Esophagus squamous epithelium (tissue), 5 donors: ENCODE results near the gene SEPTIN5. TPM values are rescaled to one million over a fixed set of nuclear protein-coding genes. Genes with fewer than 3 reads are reported as not detected.

ENCODE experiments used
- DNase-seq: peaks from one replicate; lab custom pipeline; 2025; lab: John Stamatoyannopoulos, UW
- H3K27ac ChIP-seq, 4 donors: fragments of 200-600 bp; sonication (generic); one replicate each; pipeline ENCODE4 v1.5.1; 2016 to 2019; ENCODE audit warnings: mild to moderate bottlenecking in 1 of 4
- H3K27me3 ChIP-seq, 4 donors: fragments of 200-600 bp; sonication (generic); 1 replicate in 3 of 4; 2 replicates in 1 of 4; pipeline versions ENCODE4 v1.5.1 to v1.6.0; 2017 to 2021; ENCODE audit warnings: antibody characterized with exemption in 1 of 4
- H3K36me3 ChIP-seq, 3 donors: fragments of 200-600 bp; sonication (generic); one replicate each; pipeline ENCODE4 v1.5.1; 2016 to 2019
- H3K4me1 ChIP-seq, 3 donors: fragments of 200-600 bp; sonication (generic); one replicate each; pipeline ENCODE4 v1.5.1; 2017 to 2019
- H3K4me3 ChIP-seq, 4 donors: fragments of 200-600 bp; sonication (generic); 1 replicate in 3 of 4; 2 replicates in 1 of 4; pipeline ENCODE4 v1.5.1; 2016 to 2019; ENCODE audit warnings: mild to moderate bottlenecking in 2 of 4, moderate library complexity in 1 of 4
- H3K9me3 ChIP-seq, 3 donors: fragments of 200-600 bp; sonication (generic); one replicate each; pipeline ENCODE4 v1.5.1; 2016 to 2019
- POLR2A ChIP-seq, 4 donors: fragments of 450-650 bp; IDR thresholded peaks; one replicate each; pipeline ENCODE4 v1.6.1; 2017; ENCODE audit warnings: antibody characterized with exemption in 4 of 4, mild to moderate bottlenecking in 4 of 4, moderate library complexity in 3 of 4
- WGBS, 2 donors: methylation state at CpG; one replicate each; pipeline ENCODE4 v1.1.5; 2018; 5-methylcytosine and 5-hydroxymethylcytosine counted together
- intact Hi-C: fragments of 100-400 bp; cut with DNase I; formaldehyde crosslinking; loops from one replicate; pipeline ENCODE4 v1.15.0; 2022
- total RNA-seq, 4 donors: library from RNA; depleted of rRNA; stranded (reverse); fragments of >200 nt; gene quantifications; one replicate each; pipeline ENCODE4 v1.1.0, GENCODE V29; 2016
- TF ChIP-seq, protein P1 (sequence below), 6 experiments: fragments of 450-650 bp in 4 of 6; fragments of 200-600 bp in 2 of 6; sonication (generic) in 2 of 6; IDR thresholded peaks; one replicate each; pipeline ENCODE4 v1.5.1; 2016 to 2019; ENCODE audit warnings: antibody characterized with exemption in 6 of 6, mild to moderate bottlenecking in 4 of 6, moderate library complexity in 4 of 6
- donor health status: DM: yes; HTN: yes; CAD: no.

The SEPTIN5 gene
- total RNA-seq, 4 donors from 2014 or later: 19.8 to 69.7 (median 36.3) TPM

DNA sequence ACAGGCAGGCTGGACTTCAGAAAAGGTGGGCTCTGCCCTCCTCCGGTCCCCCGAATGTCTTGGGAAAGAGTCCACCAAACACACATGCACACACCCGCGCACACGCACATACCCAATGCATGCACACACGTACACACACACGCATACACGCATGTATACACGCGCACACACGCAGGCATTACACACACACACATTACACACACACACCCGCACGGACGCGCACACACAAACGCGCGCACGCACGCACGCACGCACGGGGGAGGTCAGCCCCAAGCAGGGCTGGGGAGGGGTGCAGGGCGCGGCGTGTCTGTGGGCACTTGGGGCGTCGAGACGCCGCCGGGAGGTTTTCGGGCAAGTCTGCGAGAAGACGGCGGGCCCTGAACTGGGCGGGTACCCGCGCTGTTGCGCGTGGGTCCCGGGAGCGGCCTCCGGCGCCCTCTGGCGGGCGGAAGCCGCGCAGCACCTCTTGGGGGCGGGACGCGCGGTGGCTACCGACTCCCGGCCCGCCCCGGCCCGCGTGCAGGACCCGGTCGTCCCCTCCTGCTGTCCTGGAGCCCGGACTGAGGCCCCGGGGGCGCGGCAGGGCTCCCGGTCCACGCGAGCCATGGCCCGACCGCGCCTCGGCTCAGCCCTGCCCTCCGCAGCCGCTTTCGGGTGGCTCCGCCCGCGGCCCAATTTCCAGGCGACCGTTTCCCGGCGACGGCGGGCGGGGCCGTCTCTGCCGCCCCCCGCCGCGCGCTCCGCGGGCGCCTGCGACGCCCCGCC lies 3.6 kb downstream of the SEPTIN5 start:
- H3K27ac ChIP-seq: peak overlapping the region in 3 of 4 donors; percentile 12 to 56 (median 50)
- TF ChIP-seq POLR2A (IDR thresholded peaks at IDR 0.05): no peak
- TF ChIP-seq, protein P1, sequence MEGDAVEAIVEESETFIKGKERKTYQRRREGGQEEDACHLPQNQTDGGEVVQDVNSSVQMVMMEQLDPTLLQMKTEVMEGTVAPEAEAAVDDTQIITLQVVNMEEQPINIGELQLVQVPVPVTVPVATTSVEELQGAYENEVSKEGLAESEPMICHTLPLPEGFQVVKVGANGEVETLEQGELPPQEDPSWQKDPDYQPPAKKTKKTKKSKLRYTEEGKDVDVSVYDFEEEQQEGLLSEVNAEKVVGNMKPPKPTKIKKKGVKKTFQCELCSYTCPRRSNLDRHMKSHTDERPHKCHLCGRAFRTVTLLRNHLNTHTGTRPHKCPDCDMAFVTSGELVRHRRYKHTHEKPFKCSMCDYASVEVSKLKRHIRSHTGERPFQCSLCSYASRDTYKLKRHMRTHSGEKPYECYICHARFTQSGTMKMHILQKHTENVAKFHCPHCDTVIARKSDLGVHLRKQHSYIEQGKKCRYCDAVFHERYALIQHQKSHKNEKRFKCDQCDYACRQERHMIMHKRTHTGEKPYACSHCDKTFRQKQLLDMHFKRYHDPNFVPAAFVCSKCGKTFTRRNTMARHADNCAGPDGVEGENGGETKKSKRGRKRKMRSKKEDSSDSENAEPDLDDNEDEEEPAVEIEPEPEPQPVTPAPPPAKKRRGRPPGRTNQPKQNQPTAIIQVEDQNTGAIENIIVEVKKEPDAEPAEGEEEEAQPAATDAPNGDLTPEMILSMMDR (IDR thresholded peaks at IDR 0.05): peak; percentile 91 to 99 (median 97)
- no peaks in the 10 kb centered on the region for H3K9me3 ChIP-seq
- DNase-seq: no peak
- peaks cover 0 to 37% (median 0%) of the 10 kb centered on the region in 3 donors for H3K36me3 ChIP-seq
- peaks cover 27 to 67% (median 38%) of the 10 kb centered on the region in 3 donors for H3K4me1 ChIP-seq
- 17 to 52% methylated on average over 6 to 12 of the region's 96 CpGs for WGBS, 2 donors
- intact Hi-C loops: loop anchor here (5.0 kb wide), 1 partner anchor 41 kb away; no protein-coding TSS in a partner anchor
- H3K4me3 ChIP-seq: peak overlapping the region; percentile 46 to 84 (median 54)
- peaks cover 0 to 90% (median 0%) of the 10 kb centered on the region in 4 donors for H3K27me3 ChIP-seq

DNA sequence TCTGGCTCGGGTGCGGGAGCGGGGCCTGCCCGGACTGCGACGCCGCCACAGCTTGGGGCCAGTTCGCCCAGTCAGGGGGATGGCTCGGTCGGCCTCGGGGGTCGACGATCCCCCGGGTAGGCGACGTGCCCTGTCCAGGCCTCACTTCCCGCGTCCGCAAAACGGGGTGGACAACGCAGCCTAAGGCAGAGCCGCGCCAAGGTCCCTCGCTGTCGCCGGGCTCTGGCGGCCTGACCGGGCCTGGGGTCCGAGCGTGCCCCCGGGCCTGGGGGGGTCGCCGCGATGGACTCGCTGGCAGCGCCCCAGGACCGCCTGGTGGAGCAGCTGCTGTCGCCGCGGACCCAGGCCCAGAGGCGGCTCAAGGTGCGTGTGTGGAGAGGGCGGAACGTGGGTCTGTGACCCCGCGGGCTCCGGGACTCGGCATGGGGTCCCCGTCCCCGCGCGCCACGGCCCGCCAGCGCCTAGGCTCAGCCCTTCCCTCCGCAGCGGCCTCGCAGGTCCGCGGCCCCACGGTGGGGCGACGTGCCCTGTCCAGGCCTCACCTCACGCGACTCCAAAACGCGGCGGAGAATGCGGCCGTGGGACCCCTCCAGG lies 4.2 kb downstream of the SEPTIN5 start:
- Histone ChIP-seq H3K27ac (peak overlapping the region in 3 of 4 donors; percentile 12 to 56 (median 50)), H3K27me3 (peaks cover 0 to 91% (median 0%) of the 10 kb centered on the region in 4 donors), H3K4me3 (peak overlapping the region; percentile 46 to 84 (median 54)), H3K36me3 (peaks cover 0 to 42% (median 0%) of the 10 kb centered on the region in 3 donors), H3K4me1 (peaks cover 34 to 71% (median 44%) of the 10 kb centered on the region in 3 donors), H3K9me3 (no peaks in the 10 kb centered on the region)
- TF ChIP-seq, protein P1 (IDR thresholded peaks at IDR 0.05): no peak
- TF ChIP-seq POLR2A (IDR thresholded peaks at IDR 0.05): no peak
- WGBS, 2 donors: no CpG with 5 or more reads among the region's 70 CpGs
- DNase-seq: no peak
- intact Hi-C loops: loop anchor here (5.0 kb wide), 1 partner anchor 41 kb away; no protein-coding TSS in a partner anchor

DNA sequence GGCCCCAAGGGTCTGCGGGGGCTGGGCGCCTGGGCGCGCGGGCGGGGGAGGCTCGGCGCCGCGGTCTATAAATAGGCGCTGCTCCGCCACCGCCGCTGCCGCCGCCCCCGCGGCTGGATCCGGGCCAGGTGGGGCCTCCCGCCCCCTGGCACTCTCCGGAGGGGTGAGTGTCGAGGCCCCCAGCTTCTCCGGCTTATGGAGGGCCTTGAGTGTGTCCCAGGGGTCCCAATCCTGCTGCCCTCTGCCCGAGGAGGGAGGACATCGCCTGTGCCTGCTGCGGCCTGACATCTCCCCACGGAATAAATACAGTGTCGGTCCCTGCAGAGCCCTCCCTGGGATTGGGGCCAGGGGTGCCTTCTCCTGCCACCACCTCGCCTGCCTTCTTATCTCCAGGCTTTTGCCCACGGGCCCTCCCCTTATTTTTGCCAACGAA lies 4.8 kb downstream of the SEPTIN5 start:
- Histone ChIP-seq H3K4me1 (peaks cover 34 to 71% (median 45%) of the 10 kb centered on the region in 3 donors), H3K36me3 (peaks cover 0 to 42% (median 0%) of the 10 kb centered on the region in 3 donors), H3K4me3 (peak overlapping the region; percentile 46 to 84 (median 54)), H3K27ac (peak overlapping the region in 3 of 4 donors; percentile 12 to 56 (median 50)), H3K9me3 (no peaks in the 10 kb centered on the region), H3K27me3 (peaks cover 0 to 91% (median 0%) of the 10 kb centered on the region in 4 donors)
- intact Hi-C loops: loop anchor here (5.0 kb wide), 1 partner anchor 42 kb away; no protein-coding TSS in a partner anchor
- TF ChIP-seq POLR2A (IDR thresholded peaks at IDR 0.05): no peak
- TF ChIP-seq, protein P1 (IDR thresholded peaks at IDR 0.05): no peak
- 45 to 52% methylated on average over 3 of the region's 31 CpGs for WGBS, 2 donors
- DNase-seq: no peak

DNA sequence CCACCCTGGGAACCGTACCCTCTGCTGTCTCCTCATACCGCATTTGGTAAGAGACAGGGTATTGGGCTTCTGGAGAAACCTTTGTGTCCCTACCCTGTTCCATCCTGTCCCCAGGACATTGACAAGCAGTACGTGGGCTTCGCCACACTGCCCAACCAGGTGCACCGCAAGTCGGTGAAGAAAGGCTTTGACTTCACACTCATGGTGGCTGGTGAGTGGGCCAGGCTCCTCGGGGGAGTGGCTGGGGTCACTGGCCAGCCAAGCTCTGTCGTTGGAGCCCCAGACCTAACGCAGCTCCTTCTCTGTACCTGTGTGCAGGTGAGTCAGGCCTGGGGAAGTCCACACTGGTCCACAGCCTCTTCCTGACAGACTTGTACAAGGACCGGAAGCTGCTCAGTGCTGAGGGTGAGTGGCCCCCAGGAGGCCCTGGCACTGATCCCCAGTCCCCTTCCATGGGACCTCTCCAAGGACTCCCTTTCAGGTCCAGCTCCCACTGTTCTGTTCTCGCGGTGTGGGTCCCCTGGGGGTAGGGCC lies 5.3 kb downstream of the SEPTIN5 start:
- WGBS, 2 donors: 84% methylated on average over 4 to 5 of the region's 12 CpGs
- TF ChIP-seq, protein P1 (IDR thresholded peaks at IDR 0.05): no peak
- no peak for TF ChIP-seq POLR2A (IDR thresholded peaks at IDR 0.05)
- intact Hi-C loops: loop anchor here (5.0 kb wide), 1 partner anchor 42 kb away; no protein-coding TSS in a partner anchor
- H3K27ac ChIP-seq: peak overlapping the region in 1 of 4 donors; percentile 56
- DNase-seq: no peak
- peaks cover 34 to 74% (median 47%) of the 10 kb centered on the region in 3 donors for H3K4me1 ChIP-seq
- H3K4me3 ChIP-seq: no peak overlapping the region
- no peaks in the 10 kb centered on the region for H3K9me3 ChIP-seq
- peaks cover 0 to 93% (median 0%) of the 10 kb centered on the region in 4 donors for H3K27me3 ChIP-seq
- H3K36me3 ChIP-seq: peaks cover 0 to 42% (median 0%) of the 10 kb centered on the region in 3 donors
